Upper lobe of right lung (tissue), 1 donor: ENCODE results near the gene VSIG10L. TPM values are rescaled to one million over a fixed set of nuclear protein-coding genes. Genes with fewer than 3 reads are reported as not detected.

Experiments
- ATAC-seq: fragments of 200-7000 bp; cut with Tn5 transposase; one replicate; pipeline ENCODE4 v1.9.1; 2020; ENCODE audit warnings: mild to moderate bottlenecking, moderate library complexity
- DNase-seq: peaks from one replicate; pipeline ENCODE4 v3.0.0-alpha.2; 2020
- H3K27ac ChIP-seq: fragments of 200-600 bp; one replicate; pipeline ENCODE4 v1.8.0; 2022
- H3K27me3 ChIP-seq: fragments of 200-600 bp; one replicate; pipeline ENCODE4 v1.8.0; 2022; ENCODE audit warnings: mild to moderate bottlenecking
- H3K36me3 ChIP-seq: fragments of 200-600 bp; one replicate; pipeline ENCODE4 v1.8.0; 2022
- H3K4me1 ChIP-seq: fragments of 200-600 bp; one replicate; pipeline ENCODE4 v1.8.0; 2022
- H3K4me3 ChIP-seq: fragments of 200-600 bp; one replicate; pipeline ENCODE4 v1.8.0; 2022; ENCODE audit warnings: mild to moderate bottlenecking
- H3K9me3 ChIP-seq: fragments of 200-600 bp; one replicate; pipeline ENCODE4 v1.8.0; 2022
- CTCF ChIP-seq: fragments of 200-600 bp; IDR thresholded peaks from one replicate; pipeline ENCODE4 v1.8.0; 2022; ENCODE audit warnings: antibody characterized with exemption
- intact Hi-C: fragments of 100-400 bp; cut with DNase I; formaldehyde crosslinking; loops from one replicate; pipeline ENCODE4 v1.11.0; 2022
- total RNA-seq: library from RNA; stranded (reverse); fragmentation: NEBNext Ultra II Directional; extraction: Animal tissue kit (Norgen Biotek cat#: 25700); gene quantifications from one replicate; pipeline ENCODE4 v1.2.1, GENCODE V29; 2021
- donor health status: DM: no; HTN: yes; CAD: no; lungs with severe emphysema.

Gene VSIG10L
- total RNA-seq, 1 donor from 2014 or later, result 2.1 TPM

- DNase-seq (no peak), ATAC-seq (no peak)
- Histone ChIP-seq H3K36me3 (no peaks in the 10 kb centered on the region), H3K4me1 (no peaks in the 10 kb centered on the region), H3K27me3 (no peaks in the 10 kb centered on the region), H3K27ac (peak overlapping the region; percentile 65), H3K4me3 (peak overlapping the region; percentile 28), H3K9me3 (no peaks in the 10 kb centered on the region)
- intact Hi-C loops, result no loop called here
- TF ChIP-seq CTCF, result no peak
Measured at GRCh38 chr19:51372021-51372648, 30.2 kb upstream of the VSIG10L start.

GRCh38 chr19:51371186-51371690 is 29.3 kb upstream of the VSIG10L start:
- TF ChIP-seq CTCF, result no peak
- ATAC-seq (no peak), DNase-seq (no peak)
- H3K27ac ChIP-seq, result no peak overlapping the region
- intact Hi-C loops, result no loop called here
- no peaks in the 10 kb centered on the region for H3K27me3 ChIP-seq
- peak overlapping the region; percentile 28 for H3K4me3 ChIP-seq
- H3K9me3 ChIP-seq, result no peaks in the 10 kb centered on the region
- H3K36me3 ChIP-seq, result no peaks in the 10 kb centered on the region
- H3K4me1 ChIP-seq, result no peaks in the 10 kb centered on the region

- Histone ChIP-seq H3K4me1 (peaks cover 5% of the 10 kb centered on the region), H3K4me3 (no peak overlapping the region), H3K27me3 (no peaks in the 10 kb centered on the region), H3K27ac (no peak overlapping the region), H3K36me3 (no peaks in the 10 kb centered on the region), H3K9me3 (no peaks in the 10 kb centered on the region)
- ATAC-seq, result no peak
- TF ChIP-seq CTCF, result no peak
- intact Hi-C loops, result no loop called here
- DNase-seq, result no peak
Measured at GRCh38 chr19:51370230-51370629, 28.3 kb upstream of the VSIG10L start.

- H3K27ac ChIP-seq, result peak within 1 kb of the TSS; percentile 83
- DNase-seq, result no peak
- TF ChIP-seq CTCF, result no peak
- no peaks in the 10 kb centered on the region for H3K36me3 ChIP-seq
- H3K4me3 ChIP-seq, result peak within 1 kb of the TSS; percentile 85
- H3K27me3 ChIP-seq, result no peaks in the 10 kb centered on the region
- no peak for ATAC-seq
- intact Hi-C loops, result no loop called here
- peaks cover 9% of the 10 kb centered on the region for H3K4me1 ChIP-seq
- H3K9me3 ChIP-seq, result no peaks in the 10 kb centered on the region
Measured at GRCh38 chr19:51368366-51369282, 26.7 kb upstream of the VSIG10L start, which contains the start of gene CLDND2. CLDND2 (minus strand) TSS chr19:51369003; CDS start chr19:51368577, 426 bp downstream.

GRCh38 chr19:51367565-51368365 is 25.8 kb upstream of the VSIG10L start:
- Histone ChIP-seq H3K36me3 (no peaks in the 10 kb centered on the region), H3K4me3 (peak overlapping the region; percentile 85), H3K4me1 (peaks cover 11% of the 10 kb centered on the region), H3K27me3 (no peaks in the 10 kb centered on the region), H3K9me3 (no peaks in the 10 kb centered on the region), H3K27ac (peak overlapping the region; percentile 92)
- no peak for TF ChIP-seq CTCF
- DNase-seq (peak; percentile 99), ATAC-seq (peak; percentile 93)
- intact Hi-C loops, result no loop called here
